Kidney (tissue), 14 donors: ENCODE measurements around the gene INPP5D. TPM values are rescaled to one million over a fixed set of nuclear protein-coding genes. Genes with fewer than 3 reads are reported as not detected.

Source experiments
- DNase-seq, 5 donors: peaks; one replicate each; pipeline ENCODE4 v3.0.0-alpha.2; 2013 to 2020
- FAIRE-seq: peaks from 2 replicates; lab custom pipeline; 2012; peaks lifted over from hg19 to GRCh38; lab: Jason Lieb, UNC
- H3K27ac ChIP-seq, 2 donors: one replicate each; pipeline ENCODE4 v1.7.0; 2013; ENCODE audit warnings: low read depth in 2 of 2, low read length in 2 of 2, inconsistent platforms in 1 of 2
- H3K27me3 ChIP-seq: one replicate; pipeline ENCODE4 v1.7.1; 2013; ENCODE audit warnings: low read length, inconsistent platforms; ENCODE audit not compliant: control insufficient read depth, insufficient read depth
- H3K36me3 ChIP-seq, 3 donors: one replicate each; pipeline versions ENCODE4 v1.7.0 to v1.7.1; 2013; ENCODE audit warnings: low read length in 3 of 3, control low read depth in 1 of 3, inconsistent platforms in 1 of 3; ENCODE audit not compliant: insufficient read depth in 3 of 3, control insufficient read depth in 2 of 3
- H3K4me1 ChIP-seq, 3 donors: one replicate each; pipeline versions ENCODE4 v1.7.0 to v1.7.1; 2013; ENCODE audit warnings: low read length in 3 of 3, inconsistent platforms in 1 of 3, low read depth in 1 of 3; ENCODE audit not compliant: control insufficient read depth in 2 of 3, insufficient read depth in 2 of 3
- H3K4me3 ChIP-seq, 3 donors: one replicate each; pipeline versions ENCODE4 v1.7.0 to v1.8.1; 2013; ENCODE audit warnings: low read length in 3 of 3, control low read depth in 1 of 3, inconsistent platforms in 1 of 3
- H3K9ac ChIP-seq, 3 donors: one replicate each; pipeline versions ENCODE4 v1.7.0 to v1.7.1; 2013; ENCODE audit warnings: low read length in 3 of 3, control low read depth in 1 of 3, inconsistent platforms in 1 of 3
- H3K9me3 ChIP-seq, 3 donors: one replicate each; pipeline versions ENCODE4 v1.7.0 to v1.7.1; 2013; ENCODE audit warnings: low read length in 3 of 3, control low read depth in 1 of 3, inconsistent platforms in 1 of 3; ENCODE audit not compliant: control insufficient read depth in 2 of 3, insufficient read depth in 1 of 3
- CTCF ChIP-seq: IDR thresholded peaks from 3 replicates; pipeline ENCODE4 v1.5.1; 2012; ENCODE audit warnings: mild to moderate bottlenecking, moderate library complexity, borderline replicate concordance; ENCODE audit not compliant: insufficient read depth; ENCODE audit errors: extremely low read depth
- intact Hi-C: fragments of 100-400 bp; cut with DNase I; formaldehyde crosslinking; loops from one replicate; pipeline ENCODE4 v1.11.1; 2022
- polyA plus RNA-seq: library from polyadenylated mRNA; stranded (reverse); fragments of 350-450 nt; fragmentation: Illumina TruSeq; extraction: RNeasy Lipid Tissue Mini Kit (QIAGEN cat#74804); gene quantifications from one replicate; pipeline ENCODE4 v1.2.3, GENCODE V29; 2014; ENCODE audit warnings: low read depth, low replicate concordance; ENCODE audit not compliant: insufficient read depth
- total RNA-seq: library from RNA; stranded (reverse); fragmentation: NEBNext Ultra II Directional; extraction: Animal tissue kit (Norgen Biotek cat#: 25700); gene quantifications from one replicate; pipeline ENCODE4 v1.2.1, GENCODE V29; 2021
- donor health status: control.
- donor health status: control.
- donor health status: control.
- donor health status: control.
- donor health status: control.
- donor health status: DM: yes; HTN: yes; CAD: no.
- donor health status: Normal renal cell carcinoma (clear cell type).

Gene INPP5D
- total and polyA plus RNA-seq, 2 donors from 2014 or later, result 2.6 to 29.6 TPM

DNA sequence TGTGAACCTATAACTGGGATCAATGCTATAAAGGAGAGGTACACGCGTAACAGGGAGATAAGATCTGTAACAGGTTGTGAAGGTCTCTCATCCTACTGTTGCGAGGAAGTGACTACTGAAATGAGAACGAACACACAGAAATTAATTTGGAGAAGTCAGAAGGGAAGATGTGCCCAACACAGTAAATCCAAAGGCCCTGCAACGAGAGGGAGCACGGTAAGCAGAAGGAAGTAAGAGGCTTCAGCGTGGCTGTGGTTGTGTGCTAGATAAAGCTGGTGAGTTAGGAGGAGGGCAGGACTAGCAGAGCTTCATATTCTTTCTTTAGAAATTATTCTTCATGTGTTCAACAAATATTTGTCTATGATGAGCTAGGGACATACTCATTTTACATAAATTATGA lies 188.9 kb downstream of the INPP5D start:
- H3K27ac ChIP-seq, result no peak overlapping the region
- TF ChIP-seq CTCF, result no peak
- H3K9me3 ChIP-seq, result no peaks in the 10 kb centered on the region
- DNase-seq (no peak), FAIRE-seq (no peak)
- peaks cover 2 to 5% (median 4%) of the 10 kb centered on the region in 3 donors for H3K4me1 ChIP-seq
- H3K9ac ChIP-seq, result no peak overlapping the region
- intact Hi-C loops, result no loop called here
- no peak overlapping the region for H3K4me3 ChIP-seq
- no peaks in the 10 kb centered on the region for H3K27me3 ChIP-seq
- no peaks in the 10 kb centered on the region for H3K36me3 ChIP-seq

GRCh38 chr2:233250568-233250967 lies 190.4 kb downstream of the INPP5D start:
- FAIRE-seq, result no peak
- no peak overlapping the region for H3K27ac ChIP-seq
- intact Hi-C loops, result loop anchor here (10.0 kb wide), 1 partner anchor 396 kb away; no protein-coding TSS in a partner anchor

DNA sequence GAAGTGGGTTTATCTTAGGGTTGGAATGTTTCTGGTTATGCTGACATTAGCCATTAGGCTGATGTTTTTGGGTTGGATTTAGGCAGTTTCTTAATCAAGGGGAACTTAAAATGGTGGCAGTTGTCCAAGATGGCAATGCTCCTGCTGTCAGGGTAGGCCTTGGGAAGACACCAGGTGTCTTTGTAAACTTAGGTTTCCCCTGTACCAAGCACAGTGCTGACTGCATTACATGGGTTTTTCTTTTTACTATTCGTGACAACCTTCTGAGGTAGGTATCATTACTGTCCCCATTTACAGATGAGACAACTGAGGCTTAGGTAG lies 190.8 kb downstream of the INPP5D start:
- intact Hi-C loops, result loop anchor here (10.0 kb wide), 1 partner anchor 396 kb away; no protein-coding TSS in a partner anchor
- peak overlapping the region; percentile 28 to 63 (median 60) for H3K9ac ChIP-seq
- DNase-seq (no peak), FAIRE-seq (no peak)
- H3K27me3 ChIP-seq, result no peaks in the 10 kb centered on the region
- no peaks in the 10 kb centered on the region for H3K9me3 ChIP-seq
- H3K4me1 ChIP-seq, result peaks cover 2 to 5% (median 5%) of the 10 kb centered on the region in 3 donors
- H3K36me3 ChIP-seq, result no peaks in the 10 kb centered on the region
- TF ChIP-seq CTCF, result no peak
- peak overlapping the region in 1 of 2 donors; percentile 51 for H3K27ac ChIP-seq
- H3K4me3 ChIP-seq, result peak overlapping the region; percentile 48 to 91 (median 62)

More at GRCh38 chr2:233250568-233250967, 190.4 kb downstream of the INPP5D start:
- DNase-seq, result no peak
- Histone ChIP-seq H3K9me3 (no peaks in the 10 kb centered on the region), H3K9ac (no peak overlapping the region), H3K4me3 (no peak overlapping the region), H3K4me1 (peaks cover 2 to 5% (median 5%) of the 10 kb centered on the region in 3 donors), H3K36me3 (no peaks in the 10 kb centered on the region), H3K27me3 (no peaks in the 10 kb centered on the region)
- TF ChIP-seq CTCF, result no peak
